Measurements from ENCODE around the gene GUCA2A.

- TF ChIP-seq, protein P1, sequence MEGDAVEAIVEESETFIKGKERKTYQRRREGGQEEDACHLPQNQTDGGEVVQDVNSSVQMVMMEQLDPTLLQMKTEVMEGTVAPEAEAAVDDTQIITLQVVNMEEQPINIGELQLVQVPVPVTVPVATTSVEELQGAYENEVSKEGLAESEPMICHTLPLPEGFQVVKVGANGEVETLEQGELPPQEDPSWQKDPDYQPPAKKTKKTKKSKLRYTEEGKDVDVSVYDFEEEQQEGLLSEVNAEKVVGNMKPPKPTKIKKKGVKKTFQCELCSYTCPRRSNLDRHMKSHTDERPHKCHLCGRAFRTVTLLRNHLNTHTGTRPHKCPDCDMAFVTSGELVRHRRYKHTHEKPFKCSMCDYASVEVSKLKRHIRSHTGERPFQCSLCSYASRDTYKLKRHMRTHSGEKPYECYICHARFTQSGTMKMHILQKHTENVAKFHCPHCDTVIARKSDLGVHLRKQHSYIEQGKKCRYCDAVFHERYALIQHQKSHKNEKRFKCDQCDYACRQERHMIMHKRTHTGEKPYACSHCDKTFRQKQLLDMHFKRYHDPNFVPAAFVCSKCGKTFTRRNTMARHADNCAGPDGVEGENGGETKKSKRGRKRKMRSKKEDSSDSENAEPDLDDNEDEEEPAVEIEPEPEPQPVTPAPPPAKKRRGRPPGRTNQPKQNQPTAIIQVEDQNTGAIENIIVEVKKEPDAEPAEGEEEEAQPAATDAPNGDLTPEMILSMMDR (IDR thresholded peaks at IDR 0.05): peak; percentile 53 to 62 (median 58)
- no peak for TF ChIP-seq POLR2A (IDR thresholded peaks at IDR 0.05)
These were observed 12.5 kb upstream of the GUCA2A start for GRCh38 chr1:42176902-42177519.
